HG03558 (cell line): ENCODE measurements around the gene POU5F1.

Experiments
- ATAC-seq: cut with Tn5 transposase; IDR thresholded peaks from one replicate; pipeline ENCODE4 v1.9.1; 2021; ENCODE audit warnings: moderate number of reproducible peaks; ENCODE audit not compliant: unreplicated experiment; ENCODE audit errors: extremely low read depth

POU5F1 gene

GRCh38 chr6:31118178-31118577 is 52.3 kb downstream of the POU5F1 start:
- no peak for ATAC-seq

DNA sequence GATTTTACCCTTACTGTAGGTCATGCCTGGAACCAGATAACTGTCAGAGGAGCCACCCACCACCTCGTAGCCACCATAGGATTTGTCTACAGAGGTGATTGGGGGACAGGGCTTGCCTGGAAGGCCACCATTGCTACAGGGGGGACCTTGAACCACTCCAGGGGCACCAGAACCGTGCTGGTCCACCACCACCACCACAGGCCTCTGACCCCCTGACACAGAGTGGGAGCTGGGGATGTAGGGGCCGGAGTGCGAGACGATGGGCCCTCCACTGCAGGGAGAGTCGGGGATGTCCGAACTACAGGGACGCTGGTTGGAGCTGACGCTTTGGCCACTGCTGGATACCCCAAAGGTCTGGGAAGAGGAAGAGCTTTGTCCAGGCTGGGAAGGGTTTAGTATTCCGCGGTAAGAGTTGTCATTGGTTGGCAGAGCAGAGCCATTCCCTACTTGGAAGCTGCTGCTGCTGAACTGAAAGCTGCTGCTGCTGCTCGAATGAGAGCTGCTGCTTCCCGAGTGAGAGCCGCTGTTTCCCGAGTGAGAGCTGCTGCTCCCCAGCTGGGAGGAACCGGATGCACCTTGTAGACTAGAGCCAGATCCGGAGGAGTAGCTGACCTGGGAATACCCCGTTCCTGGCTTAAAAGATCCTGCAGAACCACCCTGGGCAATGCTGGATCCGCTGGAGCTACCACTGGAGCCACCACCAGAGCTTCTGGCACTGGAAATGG is 53.7 kb downstream of the POU5F1 start:
- no peak for ATAC-seq

DNA sequence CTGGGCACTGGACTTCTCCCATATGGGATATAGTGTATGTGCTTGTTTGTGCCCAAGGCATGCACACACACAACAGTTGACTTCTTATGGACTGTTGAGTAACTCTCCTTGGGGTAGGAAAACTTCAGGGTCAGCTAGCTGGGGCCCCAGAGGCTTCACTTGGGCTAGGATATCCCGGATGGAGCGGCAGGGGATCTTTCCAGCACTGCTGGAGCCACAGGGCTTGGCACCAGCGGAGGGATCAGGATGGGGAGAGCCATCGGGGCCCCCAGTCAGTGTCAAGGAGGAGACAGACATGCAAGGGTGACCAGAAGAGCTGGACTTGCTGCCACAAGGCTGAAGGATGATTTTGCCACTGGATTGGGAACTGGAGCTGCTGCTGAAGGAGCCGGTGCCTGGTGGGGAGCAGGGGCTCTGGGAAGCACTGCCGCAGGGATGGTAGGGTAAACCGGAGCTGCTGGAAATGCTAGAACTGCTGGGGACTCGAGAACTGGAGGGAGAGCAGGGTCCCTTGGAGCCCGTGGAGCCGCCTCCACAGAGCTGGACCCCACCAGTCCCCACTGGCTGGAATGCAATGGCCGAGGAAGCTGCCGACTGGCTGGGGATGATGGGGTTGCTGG is 54.4 kb downstream of the POU5F1 start:
- no peak for ATAC-seq

DNA sequence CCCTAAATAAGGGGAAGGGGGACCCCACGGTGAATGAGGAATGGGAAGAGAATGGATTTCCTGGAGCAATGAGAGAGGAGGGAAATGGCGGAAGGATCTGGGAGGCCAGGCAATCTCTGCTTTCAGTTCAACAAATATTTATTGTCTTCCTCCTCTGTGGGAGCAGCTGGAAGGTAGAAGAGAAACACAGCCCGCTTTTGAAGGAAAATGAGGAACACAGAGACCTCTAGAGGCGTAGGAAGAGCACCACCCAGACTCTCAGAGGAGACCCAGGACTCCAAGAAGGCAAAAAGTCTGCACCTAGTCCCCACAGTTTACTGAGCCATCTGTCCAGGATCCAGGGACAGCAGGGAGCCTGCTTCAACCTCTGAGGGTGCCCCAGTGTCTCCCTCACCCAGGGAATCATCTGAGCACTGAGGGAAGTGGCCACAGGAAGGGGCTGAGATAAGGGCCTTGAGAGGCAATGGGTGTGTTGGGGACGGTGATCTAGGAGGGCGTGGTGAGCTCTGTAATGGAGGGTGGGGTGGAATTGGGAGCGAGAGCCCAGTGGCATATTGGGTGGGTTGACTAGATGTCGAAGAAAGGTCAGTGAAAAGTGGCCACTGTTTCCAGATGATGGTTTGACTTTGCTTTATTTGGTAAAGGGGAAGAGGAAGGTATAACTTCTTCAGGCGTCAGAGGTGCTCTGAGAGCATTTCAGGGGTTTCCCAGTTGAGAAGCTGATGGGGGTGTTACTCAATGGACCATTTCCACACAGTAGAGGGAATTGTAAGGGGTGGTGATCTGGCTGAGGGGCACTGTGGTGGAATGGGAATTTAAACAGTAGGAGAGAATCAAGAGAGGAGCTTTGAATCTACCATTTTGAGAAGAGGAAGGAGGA is 55.3 kb downstream of the POU5F1 start:
- no peak for ATAC-seq

DNA sequence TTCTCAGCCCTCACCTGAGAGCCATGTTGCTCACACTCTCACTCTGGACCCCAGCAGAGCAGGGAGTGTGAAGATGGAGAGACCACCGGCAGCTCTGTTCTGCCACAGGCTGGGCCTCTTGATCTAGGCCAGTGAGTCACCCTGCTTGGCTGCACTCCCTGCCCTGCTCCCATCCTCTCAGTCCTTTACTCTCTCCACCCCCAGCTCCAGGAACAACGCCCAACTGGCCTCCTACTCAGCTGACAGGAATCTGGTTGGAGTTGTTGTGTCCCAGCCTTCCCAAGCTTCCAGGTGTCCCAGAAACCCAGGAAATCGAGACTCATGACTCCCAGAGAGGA is 56.0 kb downstream of the POU5F1 start, which contains the start of gene PSORS1C1:
Gene PSORS1C1 (plus strand): TSS at position 260 of the 338 bp plus-strand sequence. CDS start 14,833 bp downstream, outside the sequence.
- no peak for ATAC-seq
